GM12878 (cell line): Measurements from ENCODE around the gene GABRB3. TPM values are rescaled to one million over a fixed set of nuclear protein-coding genes. Genes with fewer than 3 reads are reported as not detected.

Experiments used
- ATAC-seq: fragments of 200-7000 bp; cut with Tn5 transposase; 3 replicates; pipeline ENCODE4 v1.9.1; 2020; ENCODE audit warnings: mild to moderate bottlenecking, moderate library complexity
- BruUV-seq: library from RNA; stranded (reverse); fragments of 400-500 nt; replicated peaks from 2 replicates; lab custom pipeline; 2021; lab: Mats Ljungman, UMichigan
- CTCF ChIA-PET: fragments of 300-600 bp; sonication (Branson Sonifier 250); formaldehyde crosslinking; extraction: SDS; loops from one replicate; lab custom pipeline; 2021; ENCODE audit warnings: inconsistent platforms; lab: Yijun Ruan, JAX
- POLR2A ChIA-PET: fragments of 350-600 bp; formaldehyde crosslinking; extraction: SDS; loops from one replicate; lab custom pipeline; 2021; ENCODE audit warnings: inconsistent platforms; lab: Charles Lee
- RAD21 ChIA-PET: fragments of 300-600 bp; sonication (Branson Sonifier 250); formaldehyde crosslinking; loops from one replicate; lab custom pipeline; 2023; ENCODE audit warnings: antibody characterized with exemption; ENCODE audit not compliant: unreplicated experiment; lab: Charles Lee
- SMC1A ChIA-PET: fragments of 300-600 bp; sonication (Branson Sonifier 250); formaldehyde crosslinking; loops from one replicate; lab custom pipeline; 2023; ENCODE audit not compliant: unreplicated experiment, uncharacterized antibody; lab: Charles Lee
- DNase-seq: peaks from one replicate; pipeline ENCODE4 v3.0.0-alpha.2; 2011; ENCODE audit warnings: low read depth, low spot score
- FAIRE-seq: peaks from 3 replicates; lab custom pipeline; 2011; peaks lifted over from hg19 to GRCh38; lab: Jason Lieb, UNC
- H2AFZ ChIP-seq: 2 replicates; pipeline ENCODE4 v1.6.0; 2011; ENCODE audit warnings: low read depth, low read length, control low read depth; ENCODE audit not compliant: control insufficient read depth
- H3K27ac ChIP-seq: 2 replicates; pipeline ENCODE4 v1.5.1; 2011; ENCODE audit warnings: control low read depth; ENCODE audit not compliant: control insufficient read depth, insufficient read depth
- H3K27me3 ChIP-seq, 2 experiments: replicated peaks in 1 of 2; 2 replicates each; pipeline versions ENCODE4 v1.6.0 to v1.6.1; 2011; ENCODE audit warnings: low read length in 1 of 2; ENCODE audit not compliant: control insufficient read depth in 2 of 2, insufficient read depth in 2 of 2
- H3K36me3 ChIP-seq, 2 experiments: 2 replicates each; pipeline ENCODE4 v1.5.1; 2011; ENCODE audit warnings: low read length in 1 of 2; ENCODE audit not compliant: control insufficient read depth in 2 of 2, insufficient read depth in 2 of 2
- H3K4me1 ChIP-seq: 2 replicates; pipeline ENCODE4 v1.6.1; 2011; ENCODE audit warnings: mild to moderate bottlenecking, low read length, moderate library complexity, mixed read lengths; ENCODE audit not compliant: control insufficient read depth, insufficient read depth
- H3K4me2 ChIP-seq: 2 replicates; pipeline ENCODE4 v1.6.0; 2011; ENCODE audit warnings: control low read depth; ENCODE audit not compliant: control insufficient read depth, insufficient read depth
- H3K4me3 ChIP-seq: fragments of 200-600 bp; sonication (generic); 2 replicates; pipeline ENCODE4 v1.5.1; 2016
- H3K79me2 ChIP-seq: 2 replicates; pipeline ENCODE4 v1.6.0; 2011; ENCODE audit warnings: low read length; ENCODE audit not compliant: control insufficient read depth, insufficient read depth
- H3K9ac ChIP-seq: 2 replicates; pipeline ENCODE4 v1.8.0; 2011; ENCODE audit warnings: low read length, control low read depth, mixed read lengths; ENCODE audit not compliant: control insufficient read depth, insufficient read depth
- H3K9me3 ChIP-seq: replicated peaks from 3 replicates; pipeline ENCODE4 v1.5.1; 2011; ENCODE audit warnings: mild to moderate bottlenecking, low read length; ENCODE audit not compliant: control insufficient read depth, insufficient read depth
- H4K20me1 ChIP-seq: 2 replicates; pipeline ENCODE4 v1.6.0; 2011; ENCODE audit not compliant: control insufficient read depth, insufficient read depth
- SMAD5 ChIP-seq: IDR thresholded peaks from 2 replicates; pipeline ENCODE4 v1.6.1; 2016; ENCODE audit warnings: antibody characterized with exemption, low read depth
- ZNF217 ChIP-seq: fragments of 450-650 bp; IDR thresholded peaks from 2 replicates; pipeline ENCODE4 v1.6.1; 2017; ENCODE audit warnings: antibody characterized with exemption, mild to moderate bottlenecking
- WGBS: methylation state at CpG from one replicate; pipeline ENCODE4 v1.1.6; 2016; ENCODE audit warnings: low lambda C conversion rate; ENCODE audit not compliant: insufficient replicate concordance, insufficient coverage; ENCODE audit errors: missing lambda C conversion rate; 5-methylcytosine and 5-hydroxymethylcytosine counted together
- in situ Hi-C: fragments of 300-500 bp; cut with MboI; formaldehyde crosslinking; loops from 9 replicates; pipeline ENCODE4 v1.14.3; 2018; ENCODE audit warnings: mixed read lengths
- intact Hi-C: fragments of 100-400 bp; cut with micrococcal nuclease; formaldehyde crosslinking; loops from one replicate; pipeline ENCODE4 v1.14.2; 2022; ENCODE audit not compliant: unreplicated experiment
- polyA plus RNA-seq, 11 experiments: library from polyadenylated mRNA; depleted of rRNA in 4 of 11; unstranded in 6 of 11; stranded (reverse) in 5 of 11; fragments of >200 nt; fragmentation: Nextera tagmentation in 4 of 11; fragmentation: Illumina TruSeq in 1 of 11; extraction: Ambion mirVana in 4 of 11; extraction: Trizol in 1 of 11; gene quantifications; 1 replicate in 1 of 11; 2 replicates in 10 of 11; pipeline versions ENCODE4 v1.2.1 to v1.2.3, GENCODE V29; 2011 to 2016; ENCODE audit warnings: inconsistent platforms in 2 of 11, missing spikeins in 2 of 11, low read depth in 1 of 11
- total RNA-seq, 4 experiments: library from RNA; depleted of rRNA in 3 of 4; stranded (reverse); fragments of >200 nt in 3 of 4; fragmentation: Illumina TruSeq in 1 of 4; extraction: Trizol in 1 of 4; gene quantifications; 2 replicates each; pipeline versions ENCODE4 v1.2.1 to v1.2.3, GENCODE V29; 2013 to 2021
- TF ChIP-seq, protein P1 (sequence below): fragments of 450-650 bp; IDR thresholded peaks from 2 replicates; pipeline ENCODE4 v1.6.1; 2014; ENCODE audit warnings: mild to moderate bottlenecking
- TF ChIP-seq, protein P2 (sequence below): IDR thresholded peaks from 2 replicates; pipeline ENCODE4 v1.6.1; 2011; ENCODE audit warnings: borderline replicate concordance, low read depth, mild to moderate bottlenecking, moderate library complexity, mixed read lengths, low read length; ENCODE audit not compliant: insufficient read depth; ENCODE audit errors: extremely low read length
- TF ChIP-seq, protein P3 (sequence below): fragments of 150-350 bp; IDR thresholded peaks from 2 replicates; pipeline ENCODE4 v1.6.1; 2014; ENCODE audit warnings: mild to moderate bottlenecking, low read depth, low read length
- TF ChIP-seq, protein P4 (sequence below): IDR thresholded peaks from 2 replicates; pipeline ENCODE4 v1.6.1; 2012; ENCODE audit warnings: low read length, inconsistent platforms

The GABRB3 gene
- total and polyA plus RNA-seq, 10 of the 15 experiments (the other 5 are each of a cell fraction or from before 2014, with no cell fraction given), result 0.05 to 0.08 (median 0.05) TPM; not detected in 7

DNA sequence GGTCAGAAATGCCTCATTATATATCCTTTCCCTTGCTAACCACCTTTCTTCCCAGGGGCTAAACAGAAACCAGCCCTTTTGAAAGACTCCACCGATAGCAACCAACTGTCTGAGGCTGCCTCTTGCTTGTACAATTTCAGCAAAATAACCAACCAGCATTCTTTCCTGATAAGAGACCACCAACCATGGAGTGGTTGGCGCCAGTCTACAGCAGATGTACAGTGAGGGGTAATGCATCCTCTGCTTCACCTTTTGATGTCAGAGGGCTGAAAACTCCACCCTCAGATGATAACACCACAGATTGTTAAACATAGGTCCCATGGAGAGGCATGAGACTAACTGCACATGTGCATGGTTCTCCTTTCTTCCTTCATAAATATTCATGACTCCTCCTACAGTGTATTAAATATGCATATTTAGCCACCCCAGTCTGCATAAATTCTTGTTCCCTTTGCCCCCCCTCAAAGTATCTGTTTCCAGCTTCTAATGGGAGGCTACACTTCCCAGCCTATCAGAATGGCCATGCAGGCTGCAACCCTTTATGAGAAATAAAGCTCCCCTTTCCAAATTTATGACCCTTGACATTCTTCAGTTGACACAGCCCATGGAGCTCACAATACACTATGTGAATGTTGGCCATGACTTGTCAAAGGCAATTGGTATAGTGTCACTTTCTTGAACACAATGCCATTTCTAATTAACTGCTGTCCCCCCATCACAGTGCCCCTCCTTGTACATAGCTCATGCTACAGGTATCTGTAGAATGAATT, 48.3 kb downstream of the GABRB3 start (continued):
- TF ChIP-seq ZNF217 (no peak), SMAD5 (no peak)
- TF ChIP-seq, protein P1, sequence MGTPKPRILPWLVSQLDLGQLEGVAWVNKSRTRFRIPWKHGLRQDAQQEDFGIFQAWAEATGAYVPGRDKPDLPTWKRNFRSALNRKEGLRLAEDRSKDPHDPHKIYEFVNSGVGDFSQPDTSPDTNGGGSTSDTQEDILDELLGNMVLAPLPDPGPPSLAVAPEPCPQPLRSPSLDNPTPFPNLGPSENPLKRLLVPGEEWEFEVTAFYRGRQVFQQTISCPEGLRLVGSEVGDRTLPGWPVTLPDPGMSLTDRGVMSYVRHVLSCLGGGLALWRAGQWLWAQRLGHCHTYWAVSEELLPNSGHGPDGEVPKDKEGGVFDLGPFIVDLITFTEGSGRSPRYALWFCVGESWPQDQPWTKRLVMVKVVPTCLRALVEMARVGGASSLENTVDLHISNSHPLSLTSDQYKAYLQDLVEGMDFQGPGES, result no peak

DNA sequence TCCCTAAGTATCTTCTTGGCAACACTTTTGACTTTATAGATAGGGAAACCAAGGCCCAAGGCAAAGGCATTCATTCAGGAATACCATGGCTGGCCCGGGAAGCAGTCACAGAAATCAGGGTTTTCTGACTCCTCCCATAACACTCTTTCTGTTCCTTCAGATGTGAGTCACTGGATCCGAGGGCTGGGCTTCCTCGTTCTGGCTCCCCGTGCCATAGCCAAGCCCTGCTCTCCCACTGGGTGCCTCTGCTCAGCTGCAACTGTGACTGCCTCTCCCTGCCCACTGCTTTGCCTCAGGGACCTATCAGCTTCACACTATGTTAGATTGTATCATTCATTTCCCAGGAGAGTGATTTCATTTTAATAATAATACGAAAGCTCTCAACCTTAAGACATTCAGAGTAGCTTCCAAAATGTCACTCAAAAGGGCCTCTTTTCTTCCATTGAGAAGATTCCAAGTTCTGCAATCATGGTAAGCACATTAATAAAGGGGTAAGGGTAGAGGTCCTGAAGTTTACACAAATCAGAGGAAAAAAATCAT, 50.2 kb downstream of the GABRB3 start:
- H3K36me3 ChIP-seq, result no peaks in the 10 kb centered on the region
- POLR2A ChIA-PET, result no interaction called here
- H3K4me2 ChIP-seq, result no peak overlapping the region
- in situ Hi-C loops (loop anchor here (10.0 kb wide), 1 partner anchor 58 kb away; no protein-coding TSS in a partner anchor), intact Hi-C loops (no loop called here)
- ATAC-seq (no peak), FAIRE-seq (no peak), DNase-seq (no peak)
- H4K20me1 ChIP-seq, result no peaks in the 10 kb centered on the region
- 0% methylated on average over 5 of the region's 5 CpGs for WGBS
- H3K4me3 ChIP-seq, result no peak overlapping the region
- CTCF ChIA-PET, result no interaction called here
- H2AFZ ChIP-seq, result no peak overlapping the region
- no peaks in the 10 kb centered on the region for H3K27me3 ChIP-seq
- no peak overlapping the region for H3K27ac ChIP-seq
- H3K9ac ChIP-seq, result no peak overlapping the region
- BruUV-seq, result no TSS peak
- RAD21 ChIA-PET, result no interaction called here
- SMC1A ChIA-PET, result no interaction called here
- H3K79me2 ChIP-seq, result no peaks in the 10 kb centered on the region
- H3K9me3 ChIP-seq, result no peaks in the 10 kb centered on the region; the same call in 2 of the 3 replicates
- TF ChIP-seq, protein P2, sequence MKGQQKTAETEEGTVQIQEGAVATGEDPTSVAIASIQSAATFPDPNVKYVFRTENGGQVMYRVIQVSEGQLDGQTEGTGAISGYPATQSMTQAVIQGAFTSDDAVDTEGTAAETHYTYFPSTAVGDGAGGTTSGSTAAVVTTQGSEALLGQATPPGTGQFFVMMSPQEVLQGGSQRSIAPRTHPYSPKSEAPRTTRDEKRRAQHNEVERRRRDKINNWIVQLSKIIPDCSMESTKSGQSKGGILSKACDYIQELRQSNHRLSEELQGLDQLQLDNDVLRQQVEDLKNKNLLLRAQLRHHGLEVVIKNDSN, result no peak
- TF ChIP-seq, protein P3, sequence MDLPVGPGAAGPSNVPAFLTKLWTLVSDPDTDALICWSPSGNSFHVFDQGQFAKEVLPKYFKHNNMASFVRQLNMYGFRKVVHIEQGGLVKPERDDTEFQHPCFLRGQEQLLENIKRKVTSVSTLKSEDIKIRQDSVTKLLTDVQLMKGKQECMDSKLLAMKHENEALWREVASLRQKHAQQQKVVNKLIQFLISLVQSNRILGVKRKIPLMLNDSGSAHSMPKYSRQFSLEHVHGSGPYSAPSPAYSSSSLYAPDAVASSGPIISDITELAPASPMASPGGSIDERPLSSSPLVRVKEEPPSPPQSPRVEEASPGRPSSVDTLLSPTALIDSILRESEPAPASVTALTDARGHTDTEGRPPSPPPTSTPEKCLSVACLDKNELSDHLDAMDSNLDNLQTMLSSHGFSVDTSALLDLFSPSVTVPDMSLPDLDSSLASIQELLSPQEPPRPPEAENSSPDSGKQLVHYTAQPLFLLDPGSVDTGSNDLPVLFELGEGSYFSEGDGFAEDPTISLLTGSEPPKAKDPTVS, result no peak
- TF ChIP-seq, protein P4, sequence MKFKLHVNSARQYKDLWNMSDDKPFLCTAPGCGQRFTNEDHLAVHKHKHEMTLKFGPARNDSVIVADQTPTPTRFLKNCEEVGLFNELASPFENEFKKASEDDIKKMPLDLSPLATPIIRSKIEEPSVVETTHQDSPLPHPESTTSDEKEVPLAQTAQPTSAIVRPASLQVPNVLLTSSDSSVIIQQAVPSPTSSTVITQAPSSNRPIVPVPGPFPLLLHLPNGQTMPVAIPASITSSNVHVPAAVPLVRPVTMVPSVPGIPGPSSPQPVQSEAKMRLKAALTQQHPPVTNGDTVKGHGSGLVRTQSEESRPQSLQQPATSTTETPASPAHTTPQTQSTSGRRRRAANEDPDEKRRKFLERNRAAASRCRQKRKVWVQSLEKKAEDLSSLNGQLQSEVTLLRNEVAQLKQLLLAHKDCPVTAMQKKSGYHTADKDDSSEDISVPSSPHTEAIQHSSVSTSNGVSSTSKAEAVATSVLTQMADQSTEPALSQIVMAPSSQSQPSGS, result no peak
- no peaks in the 10 kb centered on the region for H3K4me1 ChIP-seq
